Islet precursor cell (in vitro differentiated cells): ENCODE results near the gene BMERB1.
"Not testable (repeated sequence)": the region's sequence is repeated elsewhere in the genome, so short reads cannot be mapped to it uniquely, and the experiment has no call there.

Experiments
- DNase-seq: peaks from one replicate; pipeline ENCODE4 v3.0.0-alpha.2; 2018

The BMERB1 gene

GRCh38 chr16:15598648-15599190 lies 164.3 kb downstream of the BMERB1 start:
- DNase-seq, result no peak

- DNase-seq, result no peak
Measured at GRCh38 chr16:15599303-15600070, 165.1 kb downstream of the BMERB1 start.

GRCh38 chr16:15601212-15601879 lies 167.0 kb downstream of the BMERB1 start:
- peak; percentile 69 for DNase-seq

GRCh38 chr16:15602285-15603044 lies 168.1 kb downstream of the BMERB1 start:
- DNase-seq, result no peak

GRCh38 chr16:15604460-15605440 lies 170.4 kb downstream of the BMERB1 start:
- DNase-seq, result peak; percentile 69

GRCh38 chr16:15605839-15606517 lies 171.6 kb downstream of the BMERB1 start:
- no peak for DNase-seq

- DNase-seq, result no peak
Measured at GRCh38 chr16:15606518-15607220, 172.3 kb downstream of the BMERB1 start.

- DNase-seq, result not testable (repeated sequence)
Measured at GRCh38 chr16:15607221-15607699, 172.9 kb downstream of the BMERB1 start.

- DNase-seq, result no peak
Measured at GRCh38 chr16:15607700-15608396, 173.5 kb downstream of the BMERB1 start.

GRCh38 chr16:15608398-15609285 lies 174.3 kb downstream of the BMERB1 start:
- no peak for DNase-seq

GRCh38 chr16:15609286-15609649 lies 174.9 kb downstream of the BMERB1 start:
- DNase-seq, result no peak

GRCh38 chr16:15610369-15610871 lies 176.0 kb downstream of the BMERB1 start:
- no peak for DNase-seq

- no peak for DNase-seq
Measured at GRCh38 chr16:15611610-15612009, 177.2 kb downstream of the BMERB1 start.

GRCh38 chr16:15613676-15614075 lies 179.3 kb downstream of the BMERB1 start:
- DNase-seq, result no peak

- no peak for DNase-seq
Measured at GRCh38 chr16:15616012-15616411, 181.6 kb downstream of the BMERB1 start.

GRCh38 chr16:15616475-15617165 lies 182.2 kb downstream of the BMERB1 start:
- DNase-seq, result no peak

- DNase-seq, result no peak
Measured at GRCh38 chr16:15617901-15618300, 183.5 kb downstream of the BMERB1 start.

- DNase-seq, result no peak
Measured at GRCh38 chr16:15618392-15618791, 184.0 kb downstream of the BMERB1 start.
